Left ventricle myocardium superior (tissue), 1 donor: ENCODE measurements around the gene SPESP1. TPM values are rescaled to one million over a fixed set of nuclear protein-coding genes. Genes with fewer than 3 reads are reported as not detected.
"Not testable (repeated sequence)": the region's sequence is repeated elsewhere in the genome, so short reads cannot be mapped to it uniquely, and the experiment has no call there.

ENCODE experiments used
- ATAC-seq: fragments of 200-7000 bp; cut with Tn5 transposase; one replicate; pipeline ENCODE4 v1.9.1; 2020; ENCODE audit warnings: mild to moderate bottlenecking, moderate library complexity
- DNase-seq: peaks from one replicate; pipeline ENCODE4 v3.0.0-alpha.2; 2020
- intact Hi-C: fragments of 100-400 bp; cut with micrococcal nuclease; formaldehyde crosslinking; loops from one replicate; pipeline ENCODE4 v1.11.0; 2022
- total RNA-seq: library from RNA; stranded (reverse); fragmentation: NEBNext Ultra II Directional; extraction: Animal tissue kit (Norgen Biotek cat#: 25700); gene quantifications from one replicate; pipeline ENCODE4 v1.2.1, GENCODE V29; 2021
- donor health status: DM: no; HTN: yes; CAD: no; lungs with severe emphysema.

Gene SPESP1
- total RNA-seq, 1 donor from 2014 or later: 4.2 TPM

GRCh38 chr15:68957696-68958095 is 27.4 kb downstream of the SPESP1 start:
- intact Hi-C loops: no loop called here
- no peak for ATAC-seq
- DNase-seq: no peak

- ATAC-seq: no peak
- intact Hi-C loops: no loop called here
- no peak for DNase-seq
Observed at GRCh38 chr15:68958597-68958996, 28.3 kb downstream of the SPESP1 start.

- ATAC-seq (no peak), DNase-seq (no peak)
- intact Hi-C loops: no loop called here
Observed at GRCh38 chr15:68962465-68962864, 32.1 kb downstream of the SPESP1 start.

- intact Hi-C loops, DNase-seq, ATAC-seq: not testable (repeated sequence)
Observed at GRCh38 chr15:68963719-68964118, 33.4 kb downstream of the SPESP1 start.

GRCh38 chr15:68966996-68967395 is 36.7 kb downstream of the SPESP1 start:
- DNase-seq (no peak), ATAC-seq (no peak)
- intact Hi-C loops: no loop called here

- DNase-seq (no peak), ATAC-seq (no peak)
- intact Hi-C loops: no loop called here
Observed at GRCh38 chr15:68967948-68968347, 37.6 kb downstream of the SPESP1 start.

- intact Hi-C loops: no loop called here
- no peak for ATAC-seq
- DNase-seq: no peak
Observed at GRCh38 chr15:68969298-68969697, 39.0 kb downstream of the SPESP1 start.

GRCh38 chr15:68972201-68973065 is 42.1 kb downstream of the SPESP1 start:
- intact Hi-C loops: no loop called here
- no peak for ATAC-seq
- DNase-seq: no peak

GRCh38 chr15:68975651-68976160 is 45.4 kb downstream of the SPESP1 start:
- ATAC-seq, intact Hi-C loops: not testable (repeated sequence)

GRCh38 chr15:68977426-68977825 is 47.1 kb downstream of the SPESP1 start:
- ATAC-seq, intact Hi-C loops, DNase-seq: not testable (repeated sequence)

More at GRCh38 chr15:68975651-68976160, 45.4 kb downstream of the SPESP1 start:
- DNase-seq: not testable (repeated sequence)

- intact Hi-C loops: no loop called here
- DNase-seq (no peak), ATAC-seq (no peak)
Observed at GRCh38 chr15:68979006-68979405, 48.7 kb downstream of the SPESP1 start.

- intact Hi-C loops: no loop called here
- ATAC-seq (no peak), DNase-seq (no peak)
Observed at GRCh38 chr15:68979816-68980215, 49.5 kb downstream of the SPESP1 start.

- intact Hi-C loops: no loop called here
- ATAC-seq: no peak
- DNase-seq: no peak
Observed at GRCh38 chr15:68980786-68981185, 50.5 kb downstream of the SPESP1 start.

GRCh38 chr15:68981941-68982340 is 51.6 kb downstream of the SPESP1 start:
- ATAC-seq: no peak
- intact Hi-C loops: no loop called here
- DNase-seq: no peak

- DNase-seq (no peak), ATAC-seq (no peak)
- intact Hi-C loops: no loop called here
Observed at GRCh38 chr15:68982976-68983563, 52.7 kb downstream of the SPESP1 start.

GRCh38 chr15:68983961-68984481 is 53.7 kb downstream of the SPESP1 start:
- ATAC-seq (no peak), DNase-seq (no peak)
- intact Hi-C loops: no loop called here

- DNase-seq (no peak), ATAC-seq (no peak)
- intact Hi-C loops: no loop called here
Observed at GRCh38 chr15:68984586-68984985, 54.3 kb downstream of the SPESP1 start.

- DNase-seq (no peak), ATAC-seq (no peak)
- intact Hi-C loops: no loop called here
Observed at GRCh38 chr15:68985361-68985891, 55.1 kb downstream of the SPESP1 start.

- ATAC-seq: no peak
- intact Hi-C loops: no loop called here
Observed at GRCh38 chr15:68986322-68986721, 56.0 kb downstream of the SPESP1 start.

GRCh38 chr15:68987120-68987519 is 56.8 kb downstream of the SPESP1 start:
- ATAC-seq: no peak
- intact Hi-C loops: no loop called here
- DNase-seq: no peak

More at GRCh38 chr15:68986322-68986721, 56.0 kb downstream of the SPESP1 start:
- DNase-seq: no peak
